ENCODE data around the gene SLC44A3. TPM values are rescaled to one million over a fixed set of nuclear protein-coding genes. Genes with fewer than 3 reads are reported as not detected.

SLC44A3 gene
- polyA plus RNA-seq, 3 donors = not detected

- TF ChIP-seq, protein P1, sequence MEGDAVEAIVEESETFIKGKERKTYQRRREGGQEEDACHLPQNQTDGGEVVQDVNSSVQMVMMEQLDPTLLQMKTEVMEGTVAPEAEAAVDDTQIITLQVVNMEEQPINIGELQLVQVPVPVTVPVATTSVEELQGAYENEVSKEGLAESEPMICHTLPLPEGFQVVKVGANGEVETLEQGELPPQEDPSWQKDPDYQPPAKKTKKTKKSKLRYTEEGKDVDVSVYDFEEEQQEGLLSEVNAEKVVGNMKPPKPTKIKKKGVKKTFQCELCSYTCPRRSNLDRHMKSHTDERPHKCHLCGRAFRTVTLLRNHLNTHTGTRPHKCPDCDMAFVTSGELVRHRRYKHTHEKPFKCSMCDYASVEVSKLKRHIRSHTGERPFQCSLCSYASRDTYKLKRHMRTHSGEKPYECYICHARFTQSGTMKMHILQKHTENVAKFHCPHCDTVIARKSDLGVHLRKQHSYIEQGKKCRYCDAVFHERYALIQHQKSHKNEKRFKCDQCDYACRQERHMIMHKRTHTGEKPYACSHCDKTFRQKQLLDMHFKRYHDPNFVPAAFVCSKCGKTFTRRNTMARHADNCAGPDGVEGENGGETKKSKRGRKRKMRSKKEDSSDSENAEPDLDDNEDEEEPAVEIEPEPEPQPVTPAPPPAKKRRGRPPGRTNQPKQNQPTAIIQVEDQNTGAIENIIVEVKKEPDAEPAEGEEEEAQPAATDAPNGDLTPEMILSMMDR (IDR thresholded peaks at IDR 0.05) = no peak
- no peaks in the 10 kb centered on the region for H4K20me1 ChIP-seq (ENCODE audit: insufficient read depth, low read length)
- Mint-ChIP-seq H3K9me3 (peaks cover 0 to 2% (median 0%) of the 10 kb centered on the region in 7 donors), H3K4me1 (peaks cover 12% of the 10 kb centered on the region), H3K4me3 (peak overlapping the region in 1 of 2 donors; percentile 33), H3K27ac (no peak overlapping the region), H3K27me3 (ENCODE audit: low read depth in 3 of 3) (peaks cover 36 to 54% (median 38%) of the 10 kb centered on the region in 3 donors), H3K36me3 (peaks cover 0 to 2% of the 10 kb centered on the region in 2 donors)
- no peak overlapping the region for H2AFZ ChIP-seq (ENCODE audit: insufficient read depth, low read depth, low read length, poor library complexity, severe bottlenecking)
- no peak overlapping the region for H3K27ac ChIP-seq (ENCODE audit: low read depth in 1 of 2, low read length in 2 of 2)
- no peaks in the 10 kb centered on the region for H3K79me2 ChIP-seq (ENCODE audit: insufficient read depth, low read length)
- peaks cover 30 to 67% of the 10 kb centered on the region in 2 donors for H3K27me3 ChIP-seq (ENCODE audit: control insufficient read depth in 2 of 2, insufficient read depth in 2 of 2, low read length in 2 of 2)
- H3K4me1 ChIP-seq (ENCODE audit: control insufficient read depth in 1 of 2, insufficient read depth in 2 of 2, low read length in 2 of 2) = peaks cover 12 to 15% of the 10 kb centered on the region in 2 donors
- intact Hi-C loops (cut with micrococcal nuclease) = no loop called here
- WGBS (ENCODE audit: insufficient coverage) = 90% methylated on average over 4 of the region's 4 CpGs
- H3K9ac ChIP-seq (ENCODE audit: insufficient read depth, low read length, poor library complexity, severe bottlenecking) = no peak overlapping the region
- peaks cover 0 to 4% of the 10 kb centered on the region in 2 donors for H3K9me3 ChIP-seq (replicated peaks in 1 of 2; ENCODE audit: control insufficient read depth in 1 of 2, insufficient read depth in 1 of 2, low read length in 2 of 2)
- H3K4me3 ChIP-seq (replicated peaks in 1 of 3; ENCODE audit: low read depth in 2 of 3, low read length in 3 of 3) = no peak overlapping the region
- no peak overlapping the region for H3K4me2 ChIP-seq (replicated peaks; ENCODE audit: extremely low read depth, low read length, poor library complexity, severe bottlenecking)
- DNase-seq = no peak
- no peaks in the 10 kb centered on the region for H3K36me3 ChIP-seq (replicated peaks in 1 of 2; ENCODE audit: control insufficient read depth in 1 of 2, insufficient read depth in 2 of 2, low read length in 2 of 2)
These were observed 7.3 kb downstream of the SLC44A3 start for GRCh38 chr1:94827434-94827833.

DNA sequence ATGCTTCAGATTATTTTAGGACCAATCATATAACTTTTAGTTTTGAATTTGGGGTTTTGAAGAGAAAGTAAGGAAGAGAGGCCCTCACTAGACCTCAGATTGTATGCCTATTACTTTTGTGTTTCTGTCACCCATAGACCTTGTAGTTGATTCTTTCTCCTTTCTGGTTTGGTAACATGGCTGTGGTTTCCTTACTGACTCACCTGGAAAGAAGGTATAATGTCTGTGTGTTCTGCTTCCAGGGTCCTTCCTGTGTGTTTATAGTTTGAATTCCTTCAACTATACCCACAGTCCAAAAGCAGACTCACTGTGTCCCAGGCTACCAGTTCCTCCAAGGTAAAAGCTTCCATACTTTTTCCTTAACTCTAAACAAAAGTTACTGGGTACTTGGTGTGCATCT is 8.1 kb downstream of the SLC44A3 start:
- peaks cover 22 to 59% of the 10 kb centered on the region in 2 donors for H3K27me3 ChIP-seq (ENCODE audit: control insufficient read depth in 2 of 2, insufficient read depth in 2 of 2, low read length in 2 of 2)
- Mint-ChIP-seq H3K27ac (no peak overlapping the region), H3K27me3 (ENCODE audit: low read depth in 3 of 3) (peaks cover 30 to 48% (median 34%) of the 10 kb centered on the region in 3 donors), H3K4me3 (no peak overlapping the region), H3K36me3 (peaks cover 0 to 2% of the 10 kb centered on the region in 2 donors), H3K4me1 (peaks cover 18% of the 10 kb centered on the region), H3K9me3 (peaks cover 0 to 2% (median 0%) of the 10 kb centered on the region in 7 donors)
- DNase-seq = no peak
- no peak overlapping the region for H3K27ac ChIP-seq (ENCODE audit: low read depth in 1 of 2, low read length in 2 of 2)
- H4K20me1 ChIP-seq (ENCODE audit: insufficient read depth, low read length) = no peaks in the 10 kb centered on the region
- no peaks in the 10 kb centered on the region for H3K36me3 ChIP-seq (replicated peaks in 1 of 2; ENCODE audit: control insufficient read depth in 1 of 2, insufficient read depth in 2 of 2, low read length in 2 of 2)
- peaks cover 0 to 4% of the 10 kb centered on the region in 2 donors for H3K9me3 ChIP-seq (replicated peaks in 1 of 2; ENCODE audit: control insufficient read depth in 1 of 2, insufficient read depth in 1 of 2, low read length in 2 of 2)
- TF ChIP-seq, protein P1 (IDR thresholded peaks at IDR 0.05) = no peak
- H3K79me2 ChIP-seq (ENCODE audit: insufficient read depth, low read length) = no peaks in the 10 kb centered on the region
- H3K4me1 ChIP-seq (ENCODE audit: control insufficient read depth in 1 of 2, insufficient read depth in 2 of 2, low read length in 2 of 2) = peaks cover 20 to 23% of the 10 kb centered on the region in 2 donors
- no peak overlapping the region for H3K4me3 ChIP-seq (replicated peaks in 1 of 3; ENCODE audit: low read depth in 2 of 3, low read length in 3 of 3)
- no peak overlapping the region for H3K9ac ChIP-seq (ENCODE audit: insufficient read depth, low read length, poor library complexity, severe bottlenecking)
- no peak overlapping the region for H3K4me2 ChIP-seq (replicated peaks; ENCODE audit: extremely low read depth, low read length, poor library complexity, severe bottlenecking)
- H2AFZ ChIP-seq (ENCODE audit: insufficient read depth, low read depth, low read length, poor library complexity, severe bottlenecking) = no peak overlapping the region
- intact Hi-C loops (cut with micrococcal nuclease) = no loop called here
